ENCODE data around the gene PPARG. TPM values are rescaled to one million over a fixed set of nuclear protein-coding genes. Genes with fewer than 3 reads are reported as not detected.

The PPARG gene
- total and polyA plus RNA-seq, 2 of the 8 experiments (the other 6 are each of a cell fraction or from before 2014, with no cell fraction given), result 0.06 TPM; not detected in 1

DNA sequence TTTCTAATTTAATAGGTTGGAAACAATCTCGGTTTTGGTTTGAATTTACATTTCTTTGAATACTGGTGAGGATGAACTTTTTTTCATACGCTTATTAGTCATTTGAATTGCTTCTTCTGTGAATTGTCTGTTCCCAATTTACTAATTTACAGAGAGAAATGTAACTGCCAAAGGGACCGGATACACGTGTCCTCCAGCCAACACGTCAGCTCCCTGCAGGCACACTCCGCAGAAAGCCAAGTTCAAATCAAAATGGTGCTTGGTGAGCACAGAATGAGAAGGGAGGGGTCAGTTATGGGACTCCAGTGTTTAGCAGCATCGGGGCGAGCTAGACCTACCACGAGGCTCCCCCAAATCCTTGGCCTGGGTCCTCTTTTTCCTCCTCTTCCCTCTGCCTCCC is 184.6 kb downstream of the PPARG start:
- Histone ChIP-seq H3K23me2 (ENCODE audit: low read depth, low read length) (no peaks in the 10 kb centered on the region), H3K27ac (ENCODE audit: low read depth, low read length) (no peak overlapping the region), H3K4me1 (replicated peaks in 1 of 4; ENCODE audit: control insufficient read depth in 3 of 4, insufficient read depth in 4 of 4, low read length in 3 of 4) (peaks cover 0 to 4% (median 0%) of the 10 kb centered on the region in 4 experiments; a peak in 1 of 7 replicates), H3K4ac (replicated peaks; ENCODE audit: insufficient read length, low read depth, low read length) (no peak overlapping the region), H3K27me3 (replicated peaks in 1 of 4; ENCODE audit: control insufficient read depth in 3 of 4, extremely low read depth in 1 of 4, insufficient read depth in 3 of 4, low read length in 3 of 4) (no peaks in the 10 kb centered on the region), H2AK5ac (ENCODE audit: low read depth, low read length) (no peak overlapping the region), H3K4me2 (ENCODE audit: insufficient read depth in 1 of 2, low read depth in 2 of 2, low read length in 2 of 2) (no peak overlapping the region), H3K56ac (replicated peaks; ENCODE audit: insufficient read length, low read depth, low read length) (no peak overlapping the region), H3K18ac (ENCODE audit: extremely low read depth, low read length) (no peak overlapping the region), H2BK12ac (ENCODE audit: low read depth, low read length) (no peak overlapping the region), H2BK5ac (ENCODE audit: low read depth, low read length) (no peak overlapping the region), H2AFZ (ENCODE audit: low read length) (no peak overlapping the region; the same call in 1 of the 2 replicates), H4K5ac (ENCODE audit: insufficient read length, low read depth, low read length) (no peak overlapping the region), H3K9me3 (ENCODE audit: insufficient read depth in 2 of 2, low read depth in 1 of 2, low read length in 1 of 2) (no peaks in the 10 kb centered on the region), H3K9ac (replicated peaks in 1 of 4; ENCODE audit: extremely low read depth in 1 of 4, low read depth in 3 of 4, low read length in 3 of 4) (no peak overlapping the region), H2BK15ac (ENCODE audit: low read length) (no peak overlapping the region), H3K79me1 (ENCODE audit: low read depth, low read length) (no peaks in the 10 kb centered on the region), H2BK120ac (replicated peaks; ENCODE audit: low read depth, low read length) (no peak overlapping the region), H3K79me2 (ENCODE audit: control insufficient read depth in 1 of 2, insufficient read depth in 2 of 2, low read length in 2 of 2) (no peaks in the 10 kb centered on the region), H4K91ac (replicated peaks; ENCODE audit: insufficient read length, low read length) (no peak overlapping the region), H3K23ac (ENCODE audit: insufficient read length) (no peak overlapping the region), H3K14ac (ENCODE audit: insufficient read length) (no peak overlapping the region), H4K20me1 (replicated peaks in 1 of 2; ENCODE audit: control insufficient read depth in 1 of 2, insufficient read depth in 2 of 2, low read length in 2 of 2) (no peaks in the 10 kb centered on the region), H3K4me3 (ENCODE audit: extremely low read depth in 1 of 4, insufficient read depth in 2 of 4, low read depth in 3 of 4, low read length in 4 of 4) (no peak overlapping the region), H3K36me3 (ENCODE audit: control insufficient read depth in 2 of 4, insufficient read depth in 4 of 4, low read length in 3 of 4) (no peaks in the 10 kb centered on the region), H2BK20ac (ENCODE audit: low read length) (no peak overlapping the region), H4K8ac (ENCODE audit: extremely low read depth, insufficient read depth, low read length) (no peak overlapping the region)
- WGBS, 2 experiments (ENCODE audit: extremely low coverage in 1 of 2, insufficient coverage in 1 of 2, insufficient read length in 1 of 2, insufficient replicate concordance in 2 of 2, low coverage in 1 of 2, low lambda C conversion rate in 2 of 2, missing lambda C conversion rate in 1 of 2), result 84% methylated on average over 9 of the region's 9 CpGs; no CpG with 5 or more reads in 1 of the 2 experiments
- ChIA-PET POLR2A (ENCODE audit: partially characterized antibody) (interaction anchor here (2.5 kb wide), 1 partner anchor 11 kb away, joined by 9 read pairs; the partner anchor contains the start of gene TSEN2), CTCF (ENCODE audit: partially characterized antibody) (interaction anchor here (0.8 to 5.3 kb wide), 2 partner anchors 16 to 121 kb away, joined by 4 to 25 read pairs; no protein-coding TSS in a partner anchor)
- FAIRE-seq (no peak), DNase-seq (ENCODE audit: low read depth in 1 of 2, low spot score in 2 of 2) (no peak)
- TF ChIP-seq GTF2F1 (IDR thresholded peaks at IDR 0.05; ENCODE audit: borderline replicate concordance, low read depth, low read length) (no peak), CBX5 (IDR thresholded peaks at IDR 0.05; ENCODE audit: low read depth, low read length) (no peak), RNF2 (IDR thresholded peaks at IDR 0.05; ENCODE audit: borderline replicate concordance, low read depth, low read length, missing control alignments, poor library complexity, severe bottlenecking) (no peak), EZH2 (IDR thresholded peaks at IDR 0.05; ENCODE audit: low read depth, low read length, severe bottlenecking) (no peak), FOSL1 (IDR thresholded peaks at IDR 0.05; ENCODE audit: insufficient read depth, low read depth, low read length) (no peak), POU5F1 (IDR thresholded peaks at IDR 0.05; ENCODE audit: low read depth, low read length) (no peak), EP300 (IDR thresholded peaks at IDR 0.05; ENCODE audit: borderline replicate concordance in 1 of 2, low read depth in 2 of 2, low read length in 2 of 2) (no peak), JUND (IDR thresholded peaks at IDR 0.05; ENCODE audit: low read length) (no peak), KDM5A (IDR thresholded peaks at IDR 0.05; ENCODE audit: low read length) (no peak)
- TF ChIP-seq, protein P1, sequence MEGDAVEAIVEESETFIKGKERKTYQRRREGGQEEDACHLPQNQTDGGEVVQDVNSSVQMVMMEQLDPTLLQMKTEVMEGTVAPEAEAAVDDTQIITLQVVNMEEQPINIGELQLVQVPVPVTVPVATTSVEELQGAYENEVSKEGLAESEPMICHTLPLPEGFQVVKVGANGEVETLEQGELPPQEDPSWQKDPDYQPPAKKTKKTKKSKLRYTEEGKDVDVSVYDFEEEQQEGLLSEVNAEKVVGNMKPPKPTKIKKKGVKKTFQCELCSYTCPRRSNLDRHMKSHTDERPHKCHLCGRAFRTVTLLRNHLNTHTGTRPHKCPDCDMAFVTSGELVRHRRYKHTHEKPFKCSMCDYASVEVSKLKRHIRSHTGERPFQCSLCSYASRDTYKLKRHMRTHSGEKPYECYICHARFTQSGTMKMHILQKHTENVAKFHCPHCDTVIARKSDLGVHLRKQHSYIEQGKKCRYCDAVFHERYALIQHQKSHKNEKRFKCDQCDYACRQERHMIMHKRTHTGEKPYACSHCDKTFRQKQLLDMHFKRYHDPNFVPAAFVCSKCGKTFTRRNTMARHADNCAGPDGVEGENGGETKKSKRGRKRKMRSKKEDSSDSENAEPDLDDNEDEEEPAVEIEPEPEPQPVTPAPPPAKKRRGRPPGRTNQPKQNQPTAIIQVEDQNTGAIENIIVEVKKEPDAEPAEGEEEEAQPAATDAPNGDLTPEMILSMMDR (IDR thresholded peaks at IDR 0.05; ENCODE audit: control extremely low read depth in 1 of 3, insufficient read depth in 1 of 3, low read depth in 1 of 3, low read length in 3 of 3), result no peak
